HL-60 (cell line): ENCODE results near the gene CRY1.

ENCODE experiments used
- DNase-seq, 2 experiments: peaks; one replicate each; pipeline ENCODE4 v3.0.0-alpha.2; 2010 to 2020; ENCODE audit warnings: low read depth in 1 of 2, low spot score in 1 of 2
- H3K27ac ChIP-seq: fragments of 250-450 bp; sonication (Bioruptor Pico); replicated peaks from 2 replicates; pipeline ENCODE4 v1.5.1; 2020; ENCODE audit warnings: mild to moderate bottlenecking, moderate library complexity
- H3K27me3 ChIP-seq: fragments of 250-450 bp; sonication (Bioruptor Pico); 2 replicates; pipeline ENCODE4 v1.5.1; 2021; ENCODE audit warnings: mild to moderate bottlenecking, moderate library complexity; ENCODE audit not compliant: insufficient read depth, poor library complexity, severe bottlenecking
- H3K4me3 ChIP-seq: replicated peaks from 2 replicates; pipeline ENCODE4 v1.5.1; 2011; ENCODE audit warnings: mild to moderate bottlenecking, control low read depth, low read length; ENCODE audit not compliant: insufficient read depth
- CTCF ChIP-seq: IDR thresholded peaks from one replicate; pipeline ENCODE4 v1.5.1; 2011; ENCODE audit warnings: low read length, control low read depth, inconsistent platforms; ENCODE audit not compliant: insufficient read depth
- GABPA ChIP-seq: IDR thresholded peaks from 2 replicates; pipeline ENCODE4 v1.6.1; 2012; ENCODE audit warnings: low read depth
- POLR2AphosphoS5 ChIP-seq: IDR thresholded peaks from 2 replicates; pipeline ENCODE4 v1.6.1; 2012; ENCODE audit warnings: low read depth
- SPI1 ChIP-seq: IDR thresholded peaks from 2 replicates; pipeline ENCODE4 v1.6.1; 2012; ENCODE audit warnings: low read depth, mild to moderate bottlenecking, borderline replicate concordance
- TF ChIP-seq, protein P1 (sequence below): IDR thresholded peaks from 2 replicates; pipeline ENCODE4 v1.6.1; 2012; ENCODE audit warnings: low read depth; ENCODE audit not compliant: insufficient replicate concordance

Gene CRY1

DNA sequence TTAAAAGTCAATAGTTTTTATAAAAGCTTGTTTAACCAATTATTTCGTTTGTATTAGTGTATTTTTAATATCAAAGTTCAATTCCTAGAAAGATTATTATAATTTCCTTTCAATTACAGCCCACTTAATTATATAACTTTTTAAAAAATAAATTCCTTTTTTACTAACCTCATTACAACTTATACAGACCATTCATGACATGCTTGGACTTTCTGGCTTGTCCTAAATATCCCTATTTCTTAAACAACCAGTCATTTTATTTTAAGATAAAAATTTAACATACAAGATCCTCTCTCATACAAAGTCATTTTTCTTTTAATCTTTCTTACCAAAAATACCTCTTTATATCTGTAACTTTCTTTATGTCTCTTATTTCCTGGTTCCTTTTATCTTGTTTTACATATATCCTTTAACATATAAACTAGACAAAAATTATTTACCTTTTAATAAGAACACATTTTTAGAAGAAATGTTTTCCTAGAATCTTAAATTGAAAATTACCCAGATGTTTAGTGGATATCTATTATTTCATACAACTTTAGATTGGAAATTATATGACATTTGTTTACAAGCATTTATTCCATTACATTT, 148.0 kb downstream of the CRY1 start:
- TF ChIP-seq CTCF (no peak), POLR2AphosphoS5 (no peak), GABPA (no peak), SPI1 (no peak)
- TF ChIP-seq, protein P1, sequence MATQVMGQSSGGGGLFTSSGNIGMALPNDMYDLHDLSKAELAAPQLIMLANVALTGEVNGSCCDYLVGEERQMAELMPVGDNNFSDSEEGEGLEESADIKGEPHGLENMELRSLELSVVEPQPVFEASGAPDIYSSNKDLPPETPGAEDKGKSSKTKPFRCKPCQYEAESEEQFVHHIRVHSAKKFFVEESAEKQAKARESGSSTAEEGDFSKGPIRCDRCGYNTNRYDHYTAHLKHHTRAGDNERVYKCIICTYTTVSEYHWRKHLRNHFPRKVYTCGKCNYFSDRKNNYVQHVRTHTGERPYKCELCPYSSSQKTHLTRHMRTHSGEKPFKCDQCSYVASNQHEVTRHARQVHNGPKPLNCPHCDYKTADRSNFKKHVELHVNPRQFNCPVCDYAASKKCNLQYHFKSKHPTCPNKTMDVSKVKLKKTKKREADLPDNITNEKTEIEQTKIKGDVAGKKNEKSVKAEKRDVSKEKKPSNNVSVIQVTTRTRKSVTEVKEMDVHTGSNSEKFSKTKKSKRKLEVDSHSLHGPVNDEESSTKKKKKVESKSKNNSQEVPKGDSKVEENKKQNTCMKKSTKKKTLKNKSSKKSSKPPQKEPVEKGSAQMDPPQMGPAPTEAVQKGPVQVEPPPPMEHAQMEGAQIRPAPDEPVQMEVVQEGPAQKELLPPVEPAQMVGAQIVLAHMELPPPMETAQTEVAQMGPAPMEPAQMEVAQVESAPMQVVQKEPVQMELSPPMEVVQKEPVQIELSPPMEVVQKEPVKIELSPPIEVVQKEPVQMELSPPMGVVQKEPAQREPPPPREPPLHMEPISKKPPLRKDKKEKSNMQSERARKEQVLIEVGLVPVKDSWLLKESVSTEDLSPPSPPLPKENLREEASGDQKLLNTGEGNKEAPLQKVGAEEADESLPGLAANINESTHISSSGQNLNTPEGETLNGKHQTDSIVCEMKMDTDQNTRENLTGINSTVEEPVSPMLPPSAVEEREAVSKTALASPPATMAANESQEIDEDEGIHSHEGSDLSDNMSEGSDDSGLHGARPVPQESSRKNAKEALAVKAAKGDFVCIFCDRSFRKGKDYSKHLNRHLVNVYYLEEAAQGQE = no peak
- DNase-seq = no peak
- no peak overlapping the region for H3K27ac ChIP-seq
- no peak overlapping the region for H3K4me3 ChIP-seq
- H3K27me3 ChIP-seq = no peaks in the 10 kb centered on the region

DNA sequence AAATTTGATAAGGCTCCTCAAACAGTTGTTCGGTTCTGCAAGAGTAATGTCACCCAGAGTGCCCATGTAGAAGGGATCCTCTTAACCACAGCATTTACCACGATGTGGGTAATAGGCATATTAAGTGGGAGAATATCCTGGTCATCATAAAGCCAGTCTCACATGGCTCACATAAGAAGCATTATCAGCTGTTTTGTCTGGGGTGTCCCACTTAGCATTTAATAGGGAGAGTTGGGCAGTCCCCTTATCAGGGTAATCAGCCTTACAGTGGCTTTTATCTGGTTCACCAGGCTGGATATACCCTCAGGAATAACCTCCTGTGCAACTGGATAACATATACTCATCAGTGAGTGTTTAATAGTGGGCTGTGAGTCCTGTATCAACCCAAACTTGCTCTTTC, 150.6 kb downstream of the CRY1 start:
- Histone ChIP-seq H3K27ac (no peak overlapping the region), H3K4me3 (no peak overlapping the region), H3K27me3 (no peaks in the 10 kb centered on the region)
- no peak for DNase-seq
- TF ChIP-seq SPI1 = no peak
- TF ChIP-seq CTCF = no peak
- TF ChIP-seq POLR2AphosphoS5 = no peak
- TF ChIP-seq, protein P1 = no peak
- TF ChIP-seq GABPA = no peak

DNA sequence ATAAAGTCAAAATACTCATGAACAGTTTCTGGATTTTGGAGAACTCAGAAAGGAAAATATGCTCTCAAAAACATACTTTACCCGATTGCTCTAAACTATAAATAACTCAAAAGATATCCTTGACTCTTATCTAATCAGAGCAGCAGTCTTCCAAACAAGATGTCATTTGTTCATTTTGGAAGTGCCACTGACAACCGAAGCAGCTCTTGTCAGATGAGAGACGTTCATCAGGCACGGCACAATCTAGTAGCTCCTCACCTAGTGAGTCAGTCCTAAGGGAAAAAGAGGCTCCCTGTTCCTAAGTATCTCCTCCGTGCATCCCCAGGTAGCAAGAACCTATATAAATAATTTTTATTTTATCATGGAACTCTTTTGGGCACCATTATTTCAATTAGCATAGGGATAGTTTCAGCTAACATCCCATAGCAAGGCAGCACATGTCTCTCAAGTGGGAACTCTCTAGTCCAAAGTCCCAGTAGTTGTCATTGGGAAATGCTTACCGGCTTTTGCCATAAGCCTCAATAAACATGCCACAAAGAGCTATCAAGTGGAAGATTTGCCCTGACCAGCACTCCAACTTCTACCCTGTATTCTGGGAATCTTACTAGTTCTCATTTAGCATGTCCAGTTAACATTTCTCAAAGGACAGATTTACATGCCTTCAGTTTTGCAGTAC, 151.7 kb downstream of the CRY1 start:
- Histone ChIP-seq H3K27ac (no peak overlapping the region), H3K4me3 (no peak overlapping the region), H3K27me3 (no peaks in the 10 kb centered on the region)
- DNase-seq = no peak
- TF ChIP-seq, protein P1 = no peak
- TF ChIP-seq SPI1 (no peak), GABPA (no peak), CTCF (no peak), POLR2AphosphoS5 (no peak)
